Measurements from ENCODE around the gene CDH6.

The CDH6 gene

GRCh38 chr5:31186672-31187267 lies 6.7 kb upstream of the CDH6 start:
- TF ChIP-seq GATA2 (IDR thresholded peaks at IDR 0.05; ENCODE audit: low read depth, low read length): no peak
- TF ChIP-seq GATA3 (IDR thresholded peaks at IDR 0.05; ENCODE audit: low read depth, low read length): no peak

- no peak for TF ChIP-seq GATA2 (IDR thresholded peaks at IDR 0.05; ENCODE audit: low read depth, low read length)
- no peak for TF ChIP-seq GATA3 (IDR thresholded peaks at IDR 0.05; ENCODE audit: low read depth, low read length)
These were observed 5.9 kb upstream of the CDH6 start for GRCh38 chr5:31187591-31187990.

- TF ChIP-seq GATA3 (IDR thresholded peaks at IDR 0.05; ENCODE audit: low read depth, low read length) (no peak), GATA2 (IDR thresholded peaks at IDR 0.05; ENCODE audit: low read depth, low read length) (no peak)
These were observed 1.0 kb upstream of the CDH6 start for GRCh38 chr5:31192442-31192841.

- TF ChIP-seq GATA2 (IDR thresholded peaks at IDR 0.05; ENCODE audit: low read depth, low read length): no peak
- no peak for TF ChIP-seq GATA3 (IDR thresholded peaks at IDR 0.05; ENCODE audit: low read depth, low read length)
These were observed 370 bp upstream of the CDH6 start for GRCh38 chr5:31193116-31193515.

- TF ChIP-seq GATA2 (IDR thresholded peaks at IDR 0.05; ENCODE audit: low read depth, low read length) (no peak), GATA3 (IDR thresholded peaks at IDR 0.05; ENCODE audit: low read depth, low read length) (no peak)
These were observed 955 bp downstream of the CDH6 start for GRCh38 chr5:31194468-31194813.

- TF ChIP-seq GATA2 (IDR thresholded peaks at IDR 0.05; ENCODE audit: low read depth, low read length): no peak
- TF ChIP-seq GATA3 (IDR thresholded peaks at IDR 0.05; ENCODE audit: low read depth, low read length): no peak
These were observed 1.5 kb downstream of the CDH6 start for GRCh38 chr5:31194892-31195555.

GRCh38 chr5:31196309-31196708 lies 2.8 kb downstream of the CDH6 start:
- TF ChIP-seq GATA2 (IDR thresholded peaks at IDR 0.05; ENCODE audit: low read depth, low read length) (no peak), GATA3 (IDR thresholded peaks at IDR 0.05; ENCODE audit: low read depth, low read length) (no peak)

- no peak for TF ChIP-seq GATA2 (IDR thresholded peaks at IDR 0.05; ENCODE audit: low read depth, low read length)
- TF ChIP-seq GATA3 (IDR thresholded peaks at IDR 0.05; ENCODE audit: low read depth, low read length): no peak
These were observed 3.7 kb downstream of the CDH6 start for GRCh38 chr5:31197183-31197582.

GRCh38 chr5:31204958-31205357 lies 11.5 kb downstream of the CDH6 start:
- TF ChIP-seq GATA3 (IDR thresholded peaks at IDR 0.05; ENCODE audit: low read depth, low read length) (no peak), GATA2 (IDR thresholded peaks at IDR 0.05; ENCODE audit: low read depth, low read length) (no peak)

GRCh38 chr5:31208043-31208442 lies 14.6 kb downstream of the CDH6 start:
- TF ChIP-seq GATA3 (IDR thresholded peaks at IDR 0.05; ENCODE audit: low read depth, low read length): no peak
- no peak for TF ChIP-seq GATA2 (IDR thresholded peaks at IDR 0.05; ENCODE audit: low read depth, low read length)

- TF ChIP-seq GATA2 (IDR thresholded peaks at IDR 0.05; ENCODE audit: low read depth, low read length) (no peak), GATA3 (IDR thresholded peaks at IDR 0.05; ENCODE audit: low read depth, low read length) (no peak)
These were observed 15.8 kb downstream of the CDH6 start for GRCh38 chr5:31209334-31209733.

- no peak for TF ChIP-seq GATA3 (IDR thresholded peaks at IDR 0.05; ENCODE audit: low read depth, low read length)
- no peak for TF ChIP-seq GATA2 (IDR thresholded peaks at IDR 0.05; ENCODE audit: low read depth, low read length)
These were observed 17.6 kb downstream of the CDH6 start for GRCh38 chr5:31211098-31211497.

- TF ChIP-seq GATA2 (IDR thresholded peaks at IDR 0.05; ENCODE audit: low read depth, low read length): no peak
- no peak for TF ChIP-seq GATA3 (IDR thresholded peaks at IDR 0.05; ENCODE audit: low read depth, low read length)
These were observed 19.8 kb downstream of the CDH6 start for GRCh38 chr5:31213257-31213656.

GRCh38 chr5:31213705-31214121 lies 20.2 kb downstream of the CDH6 start:
- TF ChIP-seq GATA3 (IDR thresholded peaks at IDR 0.05; ENCODE audit: low read depth, low read length) (no peak), GATA2 (IDR thresholded peaks at IDR 0.05; ENCODE audit: low read depth, low read length) (no peak)

GRCh38 chr5:31214229-31214628 lies 20.7 kb downstream of the CDH6 start:
- no peak for TF ChIP-seq GATA3 (IDR thresholded peaks at IDR 0.05; ENCODE audit: low read depth, low read length)
- TF ChIP-seq GATA2 (IDR thresholded peaks at IDR 0.05; ENCODE audit: low read depth, low read length): no peak
